Esophagus (tissue), 2 donors: Measurements from ENCODE around the gene SYNGR4. TPM values are rescaled to one million over a fixed set of nuclear protein-coding genes. Genes with fewer than 3 reads are reported as not detected.

Source experiments
- H3K27ac ChIP-seq, 2 donors: one replicate each; pipeline ENCODE4 v1.5.1; 2013; ENCODE audit warnings: low read depth in 2 of 2, mild to moderate bottlenecking in 2 of 2, inconsistent platforms in 1 of 2, low read length in 1 of 2, moderate library complexity in 1 of 2
- H3K27me3 ChIP-seq, 2 donors: one replicate each; pipeline ENCODE4 v1.6.1; 2013; ENCODE audit warnings: low read length in 2 of 2, control low read depth in 1 of 2, mild to moderate bottlenecking in 1 of 2; ENCODE audit not compliant: insufficient read depth in 2 of 2, control insufficient read depth in 1 of 2
- H3K36me3 ChIP-seq, 2 donors: one replicate each; pipeline ENCODE4 v1.6.1; 2013; ENCODE audit warnings: low read length in 1 of 2; ENCODE audit not compliant: control insufficient read depth in 2 of 2, insufficient read depth in 2 of 2
- H3K4me1 ChIP-seq, 2 donors: one replicate each; pipeline ENCODE4 v1.6.1; 2013; ENCODE audit warnings: low read length in 1 of 2; ENCODE audit not compliant: control insufficient read depth in 2 of 2, insufficient read depth in 2 of 2
- H3K4me3 ChIP-seq, 2 donors: one replicate each; pipeline ENCODE4 v1.5.1; 2013; ENCODE audit warnings: low read length in 2 of 2, mild to moderate bottlenecking in 2 of 2, low read depth in 1 of 2, moderate library complexity in 1 of 2
- H3K9me3 ChIP-seq, 2 donors: one replicate each; pipeline ENCODE4 v1.6.1; 2013; ENCODE audit warnings: mild to moderate bottlenecking in 2 of 2, low read depth in 1 of 2, low read length in 1 of 2, moderate library complexity in 1 of 2; ENCODE audit not compliant: control insufficient read depth in 2 of 2, insufficient read depth in 1 of 2
- WGBS, 2 donors: extraction: QIAGEN DNeasy Blood & Tissue Kit; methylation state at CpG; one replicate each; pipeline ENCODE4 v1.1.7; 2013; 5-methylcytosine and 5-hydroxymethylcytosine counted together
- polyA plus RNA-seq, 2 donors: library from polyadenylated mRNA; stranded (reverse); fragments of 200-250 nt; gene quantifications; one replicate each; pipeline ENCODE4 v1.2.3, GENCODE V29; 2013
- donor health status: healthy with polysubstance abuse.
- donor health status: Bipolar disorder and iron deficiency.

The SYNGR4 gene
- polyA plus RNA-seq, 2 donors = not detected

GRCh38 chr19:48418317-48419064 lies 54.3 kb downstream of the SYNGR4 start:
- Histone ChIP-seq H3K27ac (no peak overlapping the region), H3K36me3 (no peaks in the 10 kb centered on the region), H3K27me3 (peaks cover 0 to 3% of the 10 kb centered on the region in 2 donors), H3K4me3 (no peak overlapping the region), H3K4me1 (peaks cover 2 to 3% of the 10 kb centered on the region in 2 donors), H3K9me3 (no peaks in the 10 kb centered on the region)
- WGBS, 2 donors = 81 to 82% methylated on average over 6 of the region's 6 CpGs

DNA sequence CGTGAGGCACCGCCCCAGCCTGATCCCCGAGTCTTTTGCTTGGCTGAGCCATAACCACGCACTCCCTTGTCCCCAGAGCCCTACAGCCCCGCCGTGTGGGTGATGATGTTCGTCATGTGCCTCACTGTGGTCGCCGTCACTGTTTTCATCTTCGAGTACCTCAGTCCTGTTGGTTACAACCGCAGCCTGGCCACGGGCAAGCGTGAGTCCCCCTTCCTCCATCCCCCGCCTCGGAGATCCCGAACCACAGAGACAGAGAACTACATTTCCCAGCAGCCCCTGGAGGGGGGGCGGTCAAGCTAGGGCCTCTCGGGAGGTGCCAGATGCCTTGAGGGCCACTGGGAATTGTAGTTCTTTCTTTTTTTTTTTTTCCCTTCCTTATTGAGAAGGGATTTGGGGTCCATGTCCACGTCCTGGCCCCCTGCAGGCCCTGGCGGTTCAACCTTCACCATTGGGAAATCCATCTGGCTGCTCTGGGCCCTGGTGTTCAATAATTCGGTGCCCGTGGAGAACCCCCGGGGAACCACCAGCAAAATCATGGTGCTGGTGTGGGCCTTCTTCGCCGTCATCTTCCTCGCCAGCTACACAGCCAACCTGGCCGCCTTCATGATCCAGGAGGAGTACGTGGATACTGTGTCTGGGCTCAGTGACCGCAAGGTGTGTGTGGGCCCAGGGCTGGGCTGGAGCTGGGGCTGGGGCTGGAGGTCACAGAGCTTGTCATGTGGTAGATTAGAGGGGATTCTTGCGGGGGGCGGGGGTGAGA lies 55.2 kb downstream of the SYNGR4 start:
- peaks cover 0 to 3% of the 10 kb centered on the region in 2 donors for H3K27me3 ChIP-seq
- H3K27ac ChIP-seq = no peak overlapping the region
- no peak overlapping the region for H3K4me3 ChIP-seq

GRCh38 chr19:48421548-48421947 lies 57.4 kb downstream of the SYNGR4 start:
- Histone ChIP-seq H3K4me3 (no peak overlapping the region), H3K9me3 (no peaks in the 10 kb centered on the region), H3K27me3 (no peaks in the 10 kb centered on the region), H3K27ac (no peak overlapping the region), H3K36me3 (no peaks in the 10 kb centered on the region), H3K4me1 (peaks cover 2 to 3% of the 10 kb centered on the region in 2 donors)
- WGBS, 2 donors = 58 to 67% methylated on average over 16 of the region's 16 CpGs

More for the DNA sequence above, 55.2 kb downstream of the SYNGR4 start:
- H3K4me1 ChIP-seq = peaks cover 2 to 3% of the 10 kb centered on the region in 2 donors
- 66 to 70% methylated on average over 31 of the region's 31 CpGs for WGBS, 2 donors
- H3K9me3 ChIP-seq = no peaks in the 10 kb centered on the region
- H3K36me3 ChIP-seq = no peaks in the 10 kb centered on the region

DNA sequence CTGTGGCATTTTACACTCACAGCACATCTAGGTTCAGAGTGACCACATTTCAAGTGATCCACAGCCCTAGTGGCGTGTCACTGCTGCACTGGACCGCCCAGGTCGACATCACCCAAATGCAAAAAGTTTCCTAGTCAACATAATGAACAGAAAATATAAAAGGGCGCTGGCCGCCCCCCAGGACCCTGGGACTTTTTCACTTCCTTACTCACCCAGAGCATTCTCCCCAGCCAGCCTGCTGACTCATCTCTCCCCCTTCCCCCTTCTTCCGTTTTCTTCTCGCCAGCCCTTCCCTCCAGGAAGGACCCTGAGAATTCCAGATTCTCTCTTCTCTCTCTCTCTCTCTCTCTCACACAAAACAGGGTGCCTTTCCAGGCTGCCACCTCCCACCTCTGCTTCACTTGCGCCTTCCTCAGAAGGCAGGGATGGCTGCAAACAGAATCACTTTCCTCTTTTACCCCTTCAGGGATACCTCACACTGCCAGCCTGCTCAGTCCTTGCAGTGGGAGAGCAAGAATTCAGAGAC lies 60.6 kb downstream of the SYNGR4 start:
- peaks cover 2 to 3% of the 10 kb centered on the region in 2 donors for H3K4me1 ChIP-seq
- no peak overlapping the region for H3K4me3 ChIP-seq
- no peaks in the 10 kb centered on the region for H3K36me3 ChIP-seq
- no peaks in the 10 kb centered on the region for H3K9me3 ChIP-seq
- 30 to 38% methylated on average over 8 of the region's 8 CpGs for WGBS, 2 donors
- no peaks in the 10 kb centered on the region for H3K27me3 ChIP-seq
- H3K27ac ChIP-seq = no peak overlapping the region

Other genes with a start within 250 kb of the SYNGR4 start
- gene LIG1, start 194.0 kb upstream of the SYNGR4 start, polyA plus RNA-seq = 10 to 100 TPM; 31.2 to 53.3 TPM
- gene ZSWIM9, start 193.7 kb upstream of the SYNGR4 start, polyA plus RNA-seq = 1 to 10 TPM; 3.2 TPM
- 10 to 100 TPM in 1 of 2 donors, 1 to 10 TPM in 1; 9.6 to 13.2 TPM for gene CARD8, start 108.5 kb upstream of the SYNGR4 start, polyA plus RNA-seq
- under 1 TPM; 0.14 TPM for gene ZNF114, start 94.3 kb upstream of the SYNGR4 start, polyA plus RNA-seq
- 10 to 100 TPM; 17.6 to 21.5 TPM for gene EMP3, start 38.8 kb upstream of the SYNGR4 start, polyA plus RNA-seq
- gene TMEM143, start 427 bp upstream of the SYNGR4 start, polyA plus RNA-seq = 1 to 10 TPM; 4.0 to 9.1 TPM
- 10 to 100 TPM; 62.7 to 70.2 TPM for gene KDELR1, start 27.2 kb downstream of the SYNGR4 start, polyA plus RNA-seq
- gene GRIN2D, start 29.3 kb downstream of the SYNGR4 start, polyA plus RNA-seq = under 1 TPM; 0.06 to 0.08 TPM
- gene GRWD1, start 81.6 kb downstream of the SYNGR4 start, polyA plus RNA-seq = 10 to 100 TPM in 1 of 2 donors, 1 to 10 TPM in 1; 6.2 to 18.1 TPM
- gene KCNJ14, start 91.2 kb downstream of the SYNGR4 start, polyA plus RNA-seq = 1 to 10 TPM in 1 of 2 donors, under 1 TPM in 1; 0.54 to 1.0 TPM
- 10 to 100 TPM; 52.2 to 59.3 TPM for gene CYTH2, start 105.0 kb downstream of the SYNGR4 start, polyA plus RNA-seq
- 1 to 10 TPM; 2.9 to 7.5 TPM for gene LMTK3, start 147.5 kb downstream of the SYNGR4 start, polyA plus RNA-seq
- gene SULT2B1, start 187.8 kb downstream of the SYNGR4 start, polyA plus RNA-seq = 100 to 1,000 TPM; 295 to 320 TPM
- 1 to 10 TPM; 1.2 to 1.9 TPM for gene SPACA4, start 242.4 kb downstream of the SYNGR4 start, polyA plus RNA-seq